Activated naive CD8-positive, alpha-beta T cell treated with anti-CD3 and anti-CD28 coated beads for 36 hours (primary cell): Measurements from ENCODE around the gene ANKFN1. TPM values are rescaled to one million over a fixed set of nuclear protein-coding genes. Genes with fewer than 3 reads are reported as not detected.

Experiments
- DNase-seq: peaks from one replicate; pipeline ENCODE4 v3.0.0; 2021
- H3K27ac Mint-ChIP-seq: one replicate; pipeline ENCODE4 v1.8.0; 2022; ENCODE audit warnings: mild to moderate bottlenecking, moderate library complexity, mixed read lengths
- H3K27me3 Mint-ChIP-seq: one replicate; pipeline ENCODE4 v1.8.0; 2022; ENCODE audit warnings: mild to moderate bottlenecking, mixed read lengths
- H3K36me3 Mint-ChIP-seq: one replicate; pipeline ENCODE4 v1.8.0; 2021; ENCODE audit warnings: mild to moderate bottlenecking, mixed read lengths
- H3K4me1 Mint-ChIP-seq: one replicate; pipeline ENCODE4 v1.8.0; 2021; ENCODE audit warnings: mixed read lengths
- H3K4me3 Mint-ChIP-seq: one replicate; pipeline ENCODE4 v1.8.0; 2022; ENCODE audit warnings: mild to moderate bottlenecking, moderate library complexity, mixed read lengths
- H3K9me3 Mint-ChIP-seq: one replicate; pipeline ENCODE4 v1.8.0; 2022; ENCODE audit warnings: mixed read lengths
- total RNA-seq, 2 experiments: library from RNA; stranded (reverse); gene quantifications; one replicate each; pipeline ENCODE4 v1.2.3, GENCODE V29; 2021

Gene ANKFN1
- total RNA-seq, 2 experiments from 2014 or later = not detected

GRCh38 chr17:56160422-56160821, 7.1 kb downstream of the ANKFN1 start:
- no peak for DNase-seq
- H3K4me3 Mint-ChIP-seq = no peak overlapping the region
- H3K27ac Mint-ChIP-seq = no peak overlapping the region
- H3K27me3 Mint-ChIP-seq = no peaks in the 10 kb centered on the region
- no peaks in the 10 kb centered on the region for H3K36me3 Mint-ChIP-seq
- H3K9me3 Mint-ChIP-seq = no peaks in the 10 kb centered on the region
- no peaks in the 10 kb centered on the region for H3K4me1 Mint-ChIP-seq

- Mint-ChIP-seq H3K27ac (no peak overlapping the region), H3K4me3 (no peak overlapping the region), H3K9me3 (no peaks in the 10 kb centered on the region), H3K4me1 (no peaks in the 10 kb centered on the region), H3K36me3 (no peaks in the 10 kb centered on the region), H3K27me3 (no peaks in the 10 kb centered on the region)
- DNase-seq = no peak
Observed at GRCh38 chr17:56165072-56165641, 11.9 kb downstream of the ANKFN1 start.

GRCh38 chr17:56167491-56167890, 14.2 kb downstream of the ANKFN1 start:
- DNase-seq = no peak
- Mint-ChIP-seq H3K27ac (no peak overlapping the region), H3K27me3 (no peaks in the 10 kb centered on the region), H3K9me3 (no peaks in the 10 kb centered on the region), H3K4me1 (no peaks in the 10 kb centered on the region), H3K4me3 (no peak overlapping the region), H3K36me3 (no peaks in the 10 kb centered on the region)

GRCh38 chr17:56169621-56170020, 16.3 kb downstream of the ANKFN1 start:
- no peak overlapping the region for H3K27ac Mint-ChIP-seq
- H3K9me3 Mint-ChIP-seq = no peaks in the 10 kb centered on the region
- peaks cover 2% of the 10 kb centered on the region for H3K27me3 Mint-ChIP-seq
- H3K36me3 Mint-ChIP-seq = no peaks in the 10 kb centered on the region
- no peak for DNase-seq
- H3K4me3 Mint-ChIP-seq = no peak overlapping the region
- H3K4me1 Mint-ChIP-seq = no peaks in the 10 kb centered on the region

GRCh38 chr17:56171186-56171959, 18.1 kb downstream of the ANKFN1 start:
- Mint-ChIP-seq H3K4me1 (no peaks in the 10 kb centered on the region), H3K27me3 (peaks cover 9% of the 10 kb centered on the region), H3K9me3 (no peaks in the 10 kb centered on the region), H3K27ac (no peak overlapping the region), H3K4me3 (no peak overlapping the region), H3K36me3 (no peaks in the 10 kb centered on the region)
- DNase-seq = no peak

GRCh38 chr17:56172517-56172982, 19.3 kb downstream of the ANKFN1 start:
- H3K9me3 Mint-ChIP-seq = no peaks in the 10 kb centered on the region
- no peaks in the 10 kb centered on the region for H3K36me3 Mint-ChIP-seq
- no peak overlapping the region for H3K27ac Mint-ChIP-seq
- no peaks in the 10 kb centered on the region for H3K4me1 Mint-ChIP-seq
- H3K4me3 Mint-ChIP-seq = no peak overlapping the region
- peaks cover 9% of the 10 kb centered on the region for H3K27me3 Mint-ChIP-seq
- DNase-seq = no peak

- no peaks in the 10 kb centered on the region for H3K9me3 Mint-ChIP-seq
- no peaks in the 10 kb centered on the region for H3K36me3 Mint-ChIP-seq
- no peaks in the 10 kb centered on the region for H3K4me1 Mint-ChIP-seq
- peaks cover 9% of the 10 kb centered on the region for H3K27me3 Mint-ChIP-seq
- DNase-seq = no peak
- no peak overlapping the region for H3K27ac Mint-ChIP-seq
- no peak overlapping the region for H3K4me3 Mint-ChIP-seq
Observed at GRCh38 chr17:56173026-56173425, 19.8 kb downstream of the ANKFN1 start.

GRCh38 chr17:56173958-56174835, 20.9 kb downstream of the ANKFN1 start:
- H3K4me1 Mint-ChIP-seq = no peaks in the 10 kb centered on the region
- H3K27ac Mint-ChIP-seq = no peak overlapping the region
- H3K27me3 Mint-ChIP-seq = peaks cover 9% of the 10 kb centered on the region
- H3K9me3 Mint-ChIP-seq = no peaks in the 10 kb centered on the region
- no peak for DNase-seq
- no peaks in the 10 kb centered on the region for H3K36me3 Mint-ChIP-seq
- no peak overlapping the region for H3K4me3 Mint-ChIP-seq

GRCh38 chr17:56175299-56175955, 22.2 kb downstream of the ANKFN1 start:
- no peak overlapping the region for H3K4me3 Mint-ChIP-seq
- no peak overlapping the region for H3K27ac Mint-ChIP-seq
- no peak for DNase-seq
- no peaks in the 10 kb centered on the region for H3K36me3 Mint-ChIP-seq
- peaks cover 9% of the 10 kb centered on the region for H3K27me3 Mint-ChIP-seq
- H3K9me3 Mint-ChIP-seq = no peaks in the 10 kb centered on the region
- H3K4me1 Mint-ChIP-seq = no peaks in the 10 kb centered on the region

- Mint-ChIP-seq H3K27ac (no peak overlapping the region), H3K4me3 (no peak overlapping the region), H3K4me1 (no peaks in the 10 kb centered on the region), H3K27me3 (peaks cover 9% of the 10 kb centered on the region), H3K9me3 (no peaks in the 10 kb centered on the region), H3K36me3 (no peaks in the 10 kb centered on the region)
- DNase-seq = no peak
Observed at GRCh38 chr17:56176091-56176490, 22.8 kb downstream of the ANKFN1 start.

- Mint-ChIP-seq H3K36me3 (no peaks in the 10 kb centered on the region), H3K27me3 (peaks cover 15% of the 10 kb centered on the region), H3K4me1 (no peaks in the 10 kb centered on the region), H3K9me3 (no peaks in the 10 kb centered on the region), H3K27ac (no peak overlapping the region), H3K4me3 (no peak overlapping the region)
- no peak for DNase-seq
Observed at GRCh38 chr17:56177361-56177760, 24.1 kb downstream of the ANKFN1 start.

GRCh38 chr17:56178203-56178602, 24.9 kb downstream of the ANKFN1 start:
- no peak overlapping the region for H3K27ac Mint-ChIP-seq
- no peaks in the 10 kb centered on the region for H3K36me3 Mint-ChIP-seq
- no peaks in the 10 kb centered on the region for H3K9me3 Mint-ChIP-seq
- H3K4me1 Mint-ChIP-seq = no peaks in the 10 kb centered on the region
- H3K4me3 Mint-ChIP-seq = no peak overlapping the region
- peaks cover 16% of the 10 kb centered on the region for H3K27me3 Mint-ChIP-seq
- no peak for DNase-seq

GRCh38 chr17:56182081-56182480, 28.8 kb downstream of the ANKFN1 start:
- peaks cover 14% of the 10 kb centered on the region for H3K27me3 Mint-ChIP-seq
- no peak overlapping the region for H3K27ac Mint-ChIP-seq

GRCh38 chr17:56184650-56185049, 31.4 kb downstream of the ANKFN1 start:
- no peaks in the 10 kb centered on the region for H3K9me3 Mint-ChIP-seq
- H3K36me3 Mint-ChIP-seq = no peaks in the 10 kb centered on the region
- no peaks in the 10 kb centered on the region for H3K4me1 Mint-ChIP-seq
- H3K27ac Mint-ChIP-seq = no peak overlapping the region
- H3K4me3 Mint-ChIP-seq = no peak overlapping the region
- no peak for DNase-seq
- H3K27me3 Mint-ChIP-seq = peaks cover 15% of the 10 kb centered on the region

More at GRCh38 chr17:56182081-56182480, 28.8 kb downstream of the ANKFN1 start:
- no peak overlapping the region for H3K4me3 Mint-ChIP-seq
- no peak for DNase-seq
- H3K36me3 Mint-ChIP-seq = no peaks in the 10 kb centered on the region
- no peaks in the 10 kb centered on the region for H3K4me1 Mint-ChIP-seq
- no peaks in the 10 kb centered on the region for H3K9me3 Mint-ChIP-seq
